ENCODE measurements around the gene SMCR8. TPM values are rescaled to one million over a fixed set of nuclear protein-coding genes. Genes with fewer than 3 reads are reported as not detected.

SMCR8 gene
- total and polyA plus RNA-seq, 2 of the 8 experiments (the other 6 are each of a cell fraction or from before 2014, with no cell fraction given), result 6.9 to 18.5 TPM

- ChIA-PET POLR2A (ENCODE audit: partially characterized antibody) (interaction anchor here (0.7 to 2.0 kb wide), 4 partner anchors 10 to 89 kb away, joined by 3 to 6 read pairs (median 4); no protein-coding TSS in a partner anchor), CTCF (ENCODE audit: partially characterized antibody) (no interaction called here)
- Histone ChIP-seq H2AFZ (ENCODE audit: low read length) (no peak overlapping the region), H2BK120ac (replicated peaks; ENCODE audit: low read depth, low read length) (no peak overlapping the region), H3K9ac (replicated peaks in 1 of 4; ENCODE audit: extremely low read depth in 1 of 4, low read depth in 3 of 4, low read length in 3 of 4) (no peak overlapping the region), H3K56ac (replicated peaks; ENCODE audit: insufficient read length, low read depth, low read length) (no peak overlapping the region), H3K4ac (replicated peaks; ENCODE audit: insufficient read length, low read depth, low read length) (no peak overlapping the region), H3K36me3 (ENCODE audit: control insufficient read depth in 2 of 4, insufficient read depth in 4 of 4, low read length in 3 of 4) (peaks cover 37 to 69% (median 55%) of the 10 kb centered on the region in 4 experiments), H4K20me1 (replicated peaks in 1 of 2; ENCODE audit: control insufficient read depth in 1 of 2, insufficient read depth in 2 of 2, low read length in 2 of 2) (peaks cover 0 to 4% of the 10 kb centered on the region in 2 experiments), H3K27me3 (replicated peaks in 1 of 4; ENCODE audit: control insufficient read depth in 3 of 4, extremely low read depth in 1 of 4, insufficient read depth in 3 of 4, low read length in 3 of 4) (no peaks in the 10 kb centered on the region), H2BK20ac (ENCODE audit: low read length) (no peak overlapping the region), H3K23ac (ENCODE audit: insufficient read length) (no peak overlapping the region), H2BK15ac (ENCODE audit: low read length) (no peak overlapping the region), H4K5ac (ENCODE audit: insufficient read length, low read depth, low read length) (no peak overlapping the region), H3K27ac (ENCODE audit: low read depth, low read length) (no peak overlapping the region), H4K8ac (ENCODE audit: extremely low read depth, insufficient read depth, low read length) (no peak overlapping the region), H2BK5ac (ENCODE audit: low read depth, low read length) (no peak overlapping the region), H3K18ac (ENCODE audit: extremely low read depth, low read length) (no peak overlapping the region), H2AK5ac (ENCODE audit: low read depth, low read length) (no peak overlapping the region), H2BK12ac (ENCODE audit: low read depth, low read length) (no peak overlapping the region), H3K4me1 (replicated peaks in 1 of 4; ENCODE audit: control insufficient read depth in 3 of 4, insufficient read depth in 4 of 4, low read length in 3 of 4) (no peaks in the 10 kb centered on the region), H3K4me2 (ENCODE audit: insufficient read depth in 1 of 2, low read depth in 2 of 2, low read length in 2 of 2) (no peak overlapping the region), H3K79me1 (ENCODE audit: low read depth, low read length) (no peaks in the 10 kb centered on the region; the same call in 1 of the 2 replicates), H3K4me3 (ENCODE audit: extremely low read depth in 1 of 4, insufficient read depth in 2 of 4, low read depth in 3 of 4, low read length in 4 of 4) (no peak overlapping the region), H3K79me2 (ENCODE audit: control insufficient read depth in 1 of 2, insufficient read depth in 2 of 2, low read length in 2 of 2) (no peaks in the 10 kb centered on the region), H3K14ac (ENCODE audit: insufficient read length) (no peak overlapping the region), H3K9me3 (ENCODE audit: insufficient read depth in 2 of 2, low read depth in 1 of 2, low read length in 1 of 2) (no peaks in the 10 kb centered on the region), H4K91ac (replicated peaks; ENCODE audit: insufficient read length, low read length) (no peak overlapping the region), H3K23me2 (ENCODE audit: low read depth, low read length) (no peaks in the 10 kb centered on the region)
- FAIRE-seq (no peak), DNase-seq (ENCODE audit: low read depth in 1 of 2, low spot score in 2 of 2) (no peak)
- WGBS, 2 experiments (ENCODE audit: extremely low coverage in 1 of 2, insufficient coverage in 1 of 2, insufficient read length in 1 of 2, insufficient replicate concordance in 2 of 2, low coverage in 1 of 2, low lambda C conversion rate in 2 of 2, missing lambda C conversion rate in 1 of 2), result 94% methylated on average over 14 of the region's 15 CpGs; no CpG with 5 or more reads in 1 of the 2 experiments
- TF ChIP-seq BRCA1 (IDR thresholded peaks at IDR 0.05; ENCODE audit: low read depth, low read length) (no peak), CREB1 (IDR thresholded peaks at IDR 0.05) (no peak), GABPA (IDR thresholded peaks at IDR 0.05; ENCODE audit: borderline replicate concordance, insufficient read depth, low read length) (no peak), JUND (IDR thresholded peaks at IDR 0.05; ENCODE audit: low read length) (no peak), CTCF (IDR thresholded peaks at IDR 0.05; ENCODE audit: control extremely low read depth in 1 of 3, insufficient read depth in 1 of 3, low read depth in 1 of 3, low read length in 3 of 3) (no peak), RNF2 (IDR thresholded peaks at IDR 0.05; ENCODE audit: borderline replicate concordance, low read depth, low read length, missing control alignments, poor library complexity, severe bottlenecking) (no peak), E2F6 (IDR thresholded peaks at IDR 0.05) (no peak), CHD2 (IDR thresholded peaks at IDR 0.05; ENCODE audit: low read length) (no peak), NANOG (IDR thresholded peaks at IDR 0.05; ENCODE audit: insufficient read depth, low read depth, low read length, poor library complexity, severe bottlenecking) (no peak)
Observed at GRCh38 chr17:18291718-18292540, 23.2 kb upstream of the SMCR8 start.
